Activated T-cell treated with anti-CD3 and anti-CD28 coated beads, Interleukin-2, amount 50 U/mL, for 24 hours (primary cell): Measurements from ENCODE around the gene EXOG.

Experiments
- DNase-seq: peaks from one replicate; pipeline ENCODE4 v3.0.0-alpha.2; 2020
- H3K27ac Mint-ChIP-seq: 2 replicates; pipeline ENCODE4 v1.8.0; 2020; ENCODE audit warnings: mild to moderate bottlenecking, mixed read lengths
- H3K27me3 Mint-ChIP-seq: 2 replicates; pipeline ENCODE4 v1.8.0; 2020; ENCODE audit warnings: mixed read lengths
- H3K36me3 Mint-ChIP-seq: 2 replicates; pipeline ENCODE4 v1.8.0; 2020; ENCODE audit warnings: low read depth, mixed read lengths
- H3K4me1 Mint-ChIP-seq: 2 replicates; pipeline ENCODE4 v1.8.0; 2020; ENCODE audit warnings: low read depth, mixed read lengths
- H3K4me3 Mint-ChIP-seq: 2 replicates; pipeline ENCODE4 v1.8.0; 2020; ENCODE audit warnings: mild to moderate bottlenecking, moderate library complexity, mixed read lengths
- H3K9me3 Mint-ChIP-seq: 2 replicates; pipeline ENCODE4 v1.8.0; 2020; ENCODE audit warnings: mixed read lengths

The EXOG gene

GRCh38 chr3:38511546-38511945 is 15.4 kb downstream of the EXOG start:
- no peaks in the 10 kb centered on the region for H3K27me3 Mint-ChIP-seq
- DNase-seq = no peak
- H3K4me3 Mint-ChIP-seq = no peak overlapping the region
- H3K36me3 Mint-ChIP-seq = peaks cover 81% of the 10 kb centered on the region
- no peaks in the 10 kb centered on the region for H3K4me1 Mint-ChIP-seq
- no peaks in the 10 kb centered on the region for H3K9me3 Mint-ChIP-seq
- no peak overlapping the region for H3K27ac Mint-ChIP-seq

- Mint-ChIP-seq H3K4me1 (peaks cover 20% of the 10 kb centered on the region), H3K9me3 (no peaks in the 10 kb centered on the region), H3K27ac (no peak overlapping the region), H3K36me3 (peaks cover 75% of the 10 kb centered on the region), H3K27me3 (no peaks in the 10 kb centered on the region), H3K4me3 (no peak overlapping the region)
- no peak for DNase-seq
Measured at GRCh38 chr3:38515367-38515766, 19.2 kb downstream of the EXOG start.

GRCh38 chr3:38516669-38517068 is 20.5 kb downstream of the EXOG start:
- no peak for DNase-seq
- H3K27me3 Mint-ChIP-seq = no peaks in the 10 kb centered on the region
- peaks cover 67% of the 10 kb centered on the region for H3K36me3 Mint-ChIP-seq
- H3K4me3 Mint-ChIP-seq = no peak overlapping the region
- peaks cover 30% of the 10 kb centered on the region for H3K4me1 Mint-ChIP-seq
- no peak overlapping the region for H3K27ac Mint-ChIP-seq
- no peaks in the 10 kb centered on the region for H3K9me3 Mint-ChIP-seq

- Mint-ChIP-seq H3K27me3 (no peaks in the 10 kb centered on the region), H3K36me3 (peaks cover 70% of the 10 kb centered on the region), H3K4me3 (no peak overlapping the region), H3K27ac (no peak overlapping the region), H3K4me1 (peaks cover 30% of the 10 kb centered on the region), H3K9me3 (no peaks in the 10 kb centered on the region)
- DNase-seq = no peak
Measured at GRCh38 chr3:38519000-38519399, 22.9 kb downstream of the EXOG start.

GRCh38 chr3:38519651-38520050 is 23.5 kb downstream of the EXOG start:
- H3K4me1 Mint-ChIP-seq = peaks cover 30% of the 10 kb centered on the region
- H3K27me3 Mint-ChIP-seq = no peaks in the 10 kb centered on the region
- H3K9me3 Mint-ChIP-seq = no peaks in the 10 kb centered on the region
- no peak for DNase-seq
- peak overlapping the region; percentile 6 for H3K4me3 Mint-ChIP-seq
- peak overlapping the region; percentile 83 for H3K27ac Mint-ChIP-seq
- peaks cover 71% of the 10 kb centered on the region for H3K36me3 Mint-ChIP-seq

GRCh38 chr3:38521391-38521987 is 25.3 kb downstream of the EXOG start:
- peaks cover 74% of the 10 kb centered on the region for H3K36me3 Mint-ChIP-seq
- no peak overlapping the region for H3K4me3 Mint-ChIP-seq
- H3K9me3 Mint-ChIP-seq = no peaks in the 10 kb centered on the region
- no peak overlapping the region for H3K27ac Mint-ChIP-seq
- peaks cover 30% of the 10 kb centered on the region for H3K4me1 Mint-ChIP-seq
- DNase-seq = peak; percentile 61
- H3K27me3 Mint-ChIP-seq = no peaks in the 10 kb centered on the region

GRCh38 chr3:38522002-38522401 is 25.9 kb downstream of the EXOG start:
- Mint-ChIP-seq H3K27me3 (no peaks in the 10 kb centered on the region), H3K4me1 (peaks cover 30% of the 10 kb centered on the region), H3K9me3 (no peaks in the 10 kb centered on the region), H3K36me3 (peaks cover 74% of the 10 kb centered on the region), H3K4me3 (no peak overlapping the region), H3K27ac (no peak overlapping the region)
- DNase-seq = no peak

GRCh38 chr3:38524141-38524739 is 28.1 kb downstream of the EXOG start:
- no peak overlapping the region for H3K27ac Mint-ChIP-seq
- H3K4me1 Mint-ChIP-seq = peaks cover 22% of the 10 kb centered on the region
- no peak overlapping the region for H3K4me3 Mint-ChIP-seq
- DNase-seq = no peak
- peaks cover 79% of the 10 kb centered on the region for H3K36me3 Mint-ChIP-seq
- no peaks in the 10 kb centered on the region for H3K9me3 Mint-ChIP-seq
- H3K27me3 Mint-ChIP-seq = no peaks in the 10 kb centered on the region

GRCh38 chr3:38526792-38527191 is 30.7 kb downstream of the EXOG start:
- Mint-ChIP-seq H3K9me3 (no peaks in the 10 kb centered on the region), H3K4me3 (no peak overlapping the region), H3K27me3 (no peaks in the 10 kb centered on the region), H3K4me1 (no peaks in the 10 kb centered on the region), H3K27ac (no peak overlapping the region), H3K36me3 (peaks cover 87% of the 10 kb centered on the region)
- DNase-seq = no peak

GRCh38 chr3:38528457-38528856 is 32.3 kb downstream of the EXOG start:
- no peaks in the 10 kb centered on the region for H3K9me3 Mint-ChIP-seq
- H3K4me3 Mint-ChIP-seq = no peak overlapping the region
- no peak overlapping the region for H3K27ac Mint-ChIP-seq
- peaks cover 76% of the 10 kb centered on the region for H3K36me3 Mint-ChIP-seq
- DNase-seq = no peak
- H3K4me1 Mint-ChIP-seq = no peaks in the 10 kb centered on the region
- H3K27me3 Mint-ChIP-seq = no peaks in the 10 kb centered on the region

GRCh38 chr3:38532529-38532928 is 36.4 kb downstream of the EXOG start:
- H3K9me3 Mint-ChIP-seq = no peaks in the 10 kb centered on the region

GRCh38 chr3:38533285-38533976 is 37.3 kb downstream of the EXOG start:
- H3K27ac Mint-ChIP-seq = no peak overlapping the region
- H3K4me1 Mint-ChIP-seq = peaks cover 3% of the 10 kb centered on the region
- no peaks in the 10 kb centered on the region for H3K9me3 Mint-ChIP-seq
- no peak for DNase-seq
- H3K4me3 Mint-ChIP-seq = no peak overlapping the region
- peaks cover 51% of the 10 kb centered on the region for H3K36me3 Mint-ChIP-seq
- H3K27me3 Mint-ChIP-seq = no peaks in the 10 kb centered on the region

More at GRCh38 chr3:38532529-38532928, 36.4 kb downstream of the EXOG start:
- Mint-ChIP-seq H3K4me3 (no peak overlapping the region), H3K4me1 (peaks cover 3% of the 10 kb centered on the region), H3K36me3 (peaks cover 60% of the 10 kb centered on the region), H3K27me3 (no peaks in the 10 kb centered on the region), H3K27ac (no peak overlapping the region)
- no peak for DNase-seq

GRCh38 chr3:38534180-38534579 is 38.0 kb downstream of the EXOG start:
- peaks cover 3% of the 10 kb centered on the region for H3K4me1 Mint-ChIP-seq
- no peak for DNase-seq
- no peaks in the 10 kb centered on the region for H3K9me3 Mint-ChIP-seq
- H3K27ac Mint-ChIP-seq = no peak overlapping the region
- no peak overlapping the region for H3K4me3 Mint-ChIP-seq
- H3K27me3 Mint-ChIP-seq = no peaks in the 10 kb centered on the region
- H3K36me3 Mint-ChIP-seq = peaks cover 47% of the 10 kb centered on the region

GRCh38 chr3:38534604-38535003 is 38.5 kb downstream of the EXOG start:
- DNase-seq = no peak
- Mint-ChIP-seq H3K36me3 (peaks cover 46% of the 10 kb centered on the region), H3K4me1 (peaks cover 3% of the 10 kb centered on the region), H3K4me3 (no peak overlapping the region), H3K27ac (no peak overlapping the region), H3K27me3 (no peaks in the 10 kb centered on the region), H3K9me3 (no peaks in the 10 kb centered on the region)

- no peak overlapping the region for H3K4me3 Mint-ChIP-seq
Measured at GRCh38 chr3:38536671-38537070, 40.5 kb downstream of the EXOG start.

More at GRCh38 chr3:38536671-38537070, 40.5 kb downstream of the EXOG start:
- Mint-ChIP-seq H3K27ac (no peak overlapping the region), H3K27me3 (no peaks in the 10 kb centered on the region), H3K9me3 (no peaks in the 10 kb centered on the region), H3K4me1 (peaks cover 3% of the 10 kb centered on the region), H3K36me3 (peaks cover 31% of the 10 kb centered on the region)
- no peak for DNase-seq
